Common myeloid progenitor, CD34-positive (primary cell): Measurements from ENCODE around the gene KPTN.

Experiments
- CTCF ChIA-PET: fragments of 350-600 bp; sonication (Branson Sonifier 250); formaldehyde crosslinking; loops from one replicate; lab custom pipeline; 2021; ENCODE audit warnings: antibody characterized with exemption; lab: Charles Lee
- POLR2A ChIA-PET: fragments of 350-600 bp; sonication (Branson Sonifier 250); formaldehyde crosslinking; loops from one replicate; lab custom pipeline; 2021; ENCODE audit warnings: antibody characterized with exemption; lab: Charles Lee
- DNase-seq, 3 donors: peaks; one replicate each; pipeline versions ENCODE4 v3.0.0 to v3.0.0-alpha.2; 2013
- H3K27ac ChIP-seq, 2 experiments: 1 replicate in 1 of 2; 2 replicates in 1 of 2; pipeline ENCODE4 v1.7.0; 2013; ENCODE audit warnings: inconsistent platforms in 2 of 2, low read length in 2 of 2, mild to moderate bottlenecking in 2 of 2, low read depth in 1 of 2, moderate library complexity in 1 of 2; ENCODE audit not compliant: severe bottlenecking in 2 of 2, insufficient read depth in 1 of 2, poor library complexity in 1 of 2
- H3K27me3 ChIP-seq, 5 experiments: replicated peaks in 2 of 5; 1 replicate in 3 of 5; 2 replicates in 2 of 5; pipeline versions ENCODE4 v1.6.1 to v1.7.0; 2013; ENCODE audit warnings: low read length in 4 of 5, mild to moderate bottlenecking in 2 of 5, moderate library complexity in 2 of 5, inconsistent platforms in 1 of 5; ENCODE audit not compliant: insufficient read depth in 5 of 5, control insufficient read depth in 4 of 5
- H3K36me3 ChIP-seq, 4 experiments: 1 replicate in 2 of 4; 2 replicates in 2 of 4; pipeline versions ENCODE4 v1.6.1 to v1.7.0; 2013; ENCODE audit warnings: low read length in 3 of 4, control low read depth in 1 of 4, mild to moderate bottlenecking in 1 of 4; ENCODE audit not compliant: control insufficient read depth in 4 of 4, insufficient read depth in 4 of 4
- H3K4me1 ChIP-seq, 4 experiments: 1 replicate in 3 of 4; 2 replicates in 1 of 4; pipeline versions ENCODE4 v1.6.1 to v1.7.1; 2013; ENCODE audit warnings: low read length in 3 of 4, mild to moderate bottlenecking in 3 of 4, control low read depth in 1 of 4, inconsistent platforms in 1 of 4, moderate library complexity in 1 of 4; ENCODE audit not compliant: control insufficient read depth in 4 of 4, insufficient read depth in 4 of 4; ENCODE audit errors: control extremely low read depth in 1 of 4
- H3K4me3 ChIP-seq, 7 experiments: 1 replicate in 4 of 7; 2 replicates in 3 of 7; pipeline versions ENCODE4 v1.5.1 to v1.7.0; 2013; ENCODE audit warnings: mild to moderate bottlenecking in 7 of 7, low read length in 6 of 7, moderate library complexity in 6 of 7, inconsistent platforms in 2 of 7, low read depth in 2 of 7, control low read depth in 1 of 7; ENCODE audit not compliant: insufficient read depth in 4 of 7, control insufficient read depth in 1 of 7; ENCODE audit errors: extremely low read depth in 1 of 7
- H3K9me3 ChIP-seq, 5 experiments: 1 replicate in 4 of 5; 2 replicates in 1 of 5; pipeline versions ENCODE4 v1.6.1 to v1.7.1; 2013; ENCODE audit warnings: low read length in 4 of 5, mild to moderate bottlenecking in 2 of 5, inconsistent platforms in 1 of 5, low read depth in 1 of 5, moderate library complexity in 1 of 5; ENCODE audit not compliant: control insufficient read depth in 4 of 5, insufficient read depth in 2 of 5; ENCODE audit errors: control extremely low read depth in 1 of 5
- WGBS: methylation state at CpG from one replicate; pipeline ENCODE4 v1.1.5; 2013; ENCODE audit not compliant: insufficient coverage; 5-methylcytosine and 5-hydroxymethylcytosine counted together

Gene KPTN

DNA sequence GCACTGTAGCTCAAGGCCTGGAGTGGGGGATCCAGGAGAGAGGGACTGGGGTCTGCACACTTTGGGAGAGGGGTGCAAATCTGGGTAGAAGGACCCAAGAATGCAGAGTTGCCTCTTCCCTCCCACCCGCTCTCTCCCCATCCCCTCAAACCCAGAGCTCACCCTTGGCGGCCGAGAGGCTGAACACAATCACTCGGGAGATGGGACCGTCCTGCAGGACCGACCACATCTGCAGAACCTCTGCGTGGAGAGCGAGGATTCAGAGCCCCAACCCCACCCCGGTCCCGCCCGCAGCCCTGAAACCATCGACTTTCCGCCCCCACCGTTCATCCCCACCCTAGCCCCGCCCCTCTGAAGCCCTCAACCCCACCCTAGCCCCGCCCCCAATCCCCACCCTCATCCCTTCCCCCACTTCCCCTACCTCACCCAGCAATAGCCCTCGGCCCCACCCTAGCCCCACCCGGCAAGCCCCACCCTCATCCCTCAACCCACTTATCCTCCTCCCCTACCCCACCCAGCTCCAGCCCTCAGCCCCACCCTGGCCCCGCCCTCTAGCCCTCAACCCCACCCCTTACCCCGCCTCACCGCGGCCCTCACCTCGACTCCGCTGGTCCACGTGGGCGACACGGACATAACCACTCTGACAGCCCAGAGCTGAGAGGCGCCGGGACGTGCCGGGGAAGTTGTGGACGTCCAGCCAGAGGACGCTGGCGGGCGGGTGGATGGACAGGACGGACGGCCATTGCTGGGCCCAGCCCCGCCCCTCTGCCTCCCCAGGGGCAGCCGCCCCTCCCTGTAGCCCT lies 4.1 kb downstream of the KPTN start:
- DNase-seq, result peak in 1 of 3 donors; percentile 32
- Histone ChIP-seq H3K9me3 (no peaks in the 10 kb centered on the region), H3K36me3 (peaks cover 0 to 4% (median 2%) of the 10 kb centered on the region in 4 experiments), H3K27me3 (no peaks in the 10 kb centered on the region), H3K27ac (no peak overlapping the region), H3K4me1 (peaks cover 1 to 14% (median 12%) of the 10 kb centered on the region in 4 experiments), H3K4me3 (no peak overlapping the region)
- 45% methylated on average over 24 of the region's 39 CpGs for WGBS
- ChIA-PET POLR2A (no interaction called here), CTCF (interaction anchor here (1.7 to 2.0 kb wide), 2 partner anchors 11 to 45 kb away, joined by 4 to 5 read pairs; no protein-coding TSS in a partner anchor)

DNA sequence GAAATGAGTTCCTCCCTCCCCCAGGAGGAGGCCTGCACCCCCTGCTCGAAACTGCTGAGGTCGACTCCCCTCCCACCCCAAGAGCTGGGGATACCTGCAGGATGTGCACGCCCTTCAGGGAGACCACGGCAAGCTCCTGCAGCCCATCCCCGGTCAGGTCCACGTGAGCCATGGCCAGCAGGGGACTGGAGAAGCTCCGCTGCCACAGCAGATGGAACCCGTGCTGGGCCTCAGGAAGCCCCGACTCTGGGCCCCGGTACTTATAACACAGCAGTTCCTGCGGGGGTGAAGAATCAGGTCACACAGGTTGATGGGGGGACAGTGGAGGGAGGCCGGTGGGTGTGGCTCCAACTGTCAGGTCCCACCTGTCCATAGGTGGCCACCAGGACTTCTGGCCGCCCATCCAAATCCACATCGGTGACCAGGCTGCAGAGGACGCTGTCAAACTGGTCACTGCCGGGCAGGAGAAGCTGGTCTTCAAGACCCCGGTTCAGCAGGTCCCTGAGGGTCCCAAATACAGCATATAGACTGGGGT lies 7.5 kb downstream of the KPTN start:
- no peak overlapping the region for H3K4me3 ChIP-seq
- POLR2A ChIA-PET, result no interaction called here
- 89% methylated on average over 13 of the region's 17 CpGs for WGBS

GRCh38 chr19:47475465-47475864 lies 8.6 kb downstream of the KPTN start:
- peaks cover 0 to 4% (median 2%) of the 10 kb centered on the region in 4 experiments for H3K36me3 ChIP-seq
- ChIA-PET CTCF (interaction anchor here (0.8 kb wide), 1 partner anchor 8 kb away, joined by 3 read pairs; the partner anchor contains the start of gene KPTN), POLR2A (no interaction called here)
- 94% methylated on average over 8 of the region's 9 CpGs for WGBS
- no peak for DNase-seq
- H3K27ac ChIP-seq, result no peak overlapping the region
- H3K4me1 ChIP-seq, result peaks cover 0 to 11% (median 7%) of the 10 kb centered on the region in 4 experiments
- no peaks in the 10 kb centered on the region for H3K9me3 ChIP-seq
- H3K27me3 ChIP-seq, result peaks cover 0 to 22% (median 2%) of the 10 kb centered on the region in 5 experiments
- no peak overlapping the region for H3K4me3 ChIP-seq

More for the DNA sequence above, 7.5 kb downstream of the KPTN start:
- H3K4me1 ChIP-seq, result peaks cover 0 to 7% (median 6%) of the 10 kb centered on the region in 4 experiments
- no peaks in the 10 kb centered on the region for H3K9me3 ChIP-seq
- CTCF ChIA-PET, result interaction anchor here (1.0 kb wide), 1 partner anchor 12 kb away, joined by 4 read pairs; no protein-coding TSS in a partner anchor
- no peak overlapping the region for H3K27ac ChIP-seq
- DNase-seq, result no peak
- peaks cover 0 to 12% (median 0%) of the 10 kb centered on the region in 5 experiments for H3K27me3 ChIP-seq
- H3K36me3 ChIP-seq, result peaks cover 0 to 4% (median 2%) of the 10 kb centered on the region in 4 experiments

GRCh38 chr19:47473336-47473735 lies 10.7 kb downstream of the KPTN start:
- peaks cover 0 to 44% (median 20%) of the 10 kb centered on the region in 5 experiments for H3K27me3 ChIP-seq
- H3K27ac ChIP-seq, result no peak overlapping the region
- 97% methylated on average over 5 of the region's 10 CpGs for WGBS
- POLR2A ChIA-PET, result no interaction called here
- H3K4me3 ChIP-seq, result no peak overlapping the region
- no peak for DNase-seq
- H3K9me3 ChIP-seq, result no peaks in the 10 kb centered on the region
- peaks cover 0 to 11% (median 7%) of the 10 kb centered on the region in 4 experiments for H3K4me1 ChIP-seq
- CTCF ChIA-PET, result interaction anchor here (1.3 to 1.4 kb wide), 2 partner anchors 10 to 34 kb away, joined by 3 to 7 read pairs; no protein-coding TSS in a partner anchor
- H3K36me3 ChIP-seq, result peaks cover 0 to 4% (median 2%) of the 10 kb centered on the region in 4 experiments

- POLR2A ChIA-PET, result interaction anchor here (0.7 kb wide), 1 partner anchor 12 kb away, joined by 3 read pairs; the partner anchor contains the start of gene KPTN
- Histone ChIP-seq H3K27me3 (peaks cover 0 to 57% (median 23%) of the 10 kb centered on the region in 5 experiments), H3K4me3 (peak within 1 kb of the TSS in 2 of 7 experiments; percentile 7 to 26), H3K27ac (no peak within 1 kb of the TSS), H3K9me3 (peaks cover 0 to 2% (median 0%) of the 10 kb centered on the region in 5 experiments), H3K36me3 (peaks cover 0 to under 1% (median 0%) of the 10 kb centered on the region in 4 experiments), H3K4me1 (peaks cover 0 to 11% (median 7%) of the 10 kb centered on the region in 4 experiments)
- CTCF ChIA-PET, result interaction anchor here (0.6 to 1.4 kb wide), 5 partner anchors 36 to 173 kb away, joined by 3 to 4 read pairs (median 3); no protein-coding TSS in a partner anchor
- WGBS, result 56% methylated on average over 3 of the region's 29 CpGs
- DNase-seq, result peak; percentile 88 to 95 (median 94)
These were observed 12.1 kb downstream of the KPTN start, which contains the start of gene SLC8A2 for GRCh38 chr19:47471733-47472457. SLC8A2 (minus strand) TSS chr19:47471893; CDS start chr19:47466403, 5,490 bp downstream.

GRCh38 chr19:47471381-47471732 lies 12.7 kb downstream of the KPTN start:
- H3K27me3 ChIP-seq, result peaks cover 0 to 60% (median 23%) of the 10 kb centered on the region in 5 experiments
- no peak overlapping the region for H3K27ac ChIP-seq
- peak overlapping the region in 1 of 7 experiments; percentile 26 for H3K4me3 ChIP-seq
- DNase-seq, result no peak
- POLR2A ChIA-PET, result no interaction called here
- WGBS, result 8% methylated on average over 13 of the region's 16 CpGs
- no peaks in the 10 kb centered on the region for H3K36me3 ChIP-seq
- H3K9me3 ChIP-seq, result peaks cover 0 to 2% (median 0%) of the 10 kb centered on the region in 5 experiments
- peaks cover 0 to 11% (median 7%) of the 10 kb centered on the region in 4 experiments for H3K4me1 ChIP-seq
- CTCF ChIA-PET, result no interaction called here
